HepG2 (cell line): ENCODE data around the gene FABP2. TPM values are rescaled to one million over a fixed set of nuclear protein-coding genes. Genes with fewer than 3 reads are reported as not detected.

Experiments used
- CEBPG ChIP-seq: IDR thresholded peaks from 2 replicates; pipeline ENCODE4 v1.6.1; 2016
- HBP1 ChIP-seq: IDR thresholded peaks from 2 replicates; pipeline ENCODE4 v1.6.1; 2016; ENCODE audit warnings: low read depth, control low read depth
- HNF4A ChIP-seq: sonication (generic); formaldehyde crosslinking; IDR thresholded peaks from 2 replicates; pipeline ENCODE4 v1.4.0; 2020; ENCODE audit warnings: missing genetic modification reagents
- HOMEZ ChIP-seq: IDR thresholded peaks from 2 replicates; pipeline ENCODE4 v1.6.1; 2016; ENCODE audit warnings: low read depth
- MTF2 ChIP-seq: sonication (generic); formaldehyde crosslinking; IDR thresholded peaks from 2 replicates; pipeline ENCODE4 v1.5.0; 2020; ENCODE audit warnings: missing genetic modification reagents, borderline replicate concordance
- PATZ1 ChIP-seq: sonication (generic); formaldehyde crosslinking; IDR thresholded peaks from 2 replicates; pipeline ENCODE4 v1.4.0; 2020; ENCODE audit warnings: missing genetic modification reagents
- PLRG1 ChIP-seq: fragments of 450-650 bp; conservative IDR thresholded peaks from 2 replicates; pipeline ENCODE4 v1.6.1; 2016
- REXO4 ChIP-seq: sonication (generic); formaldehyde crosslinking; IDR thresholded peaks from 2 replicates; pipeline ENCODE4 v1.8.0; 2022; ENCODE audit warnings: missing genetic modification reagents, mild to moderate bottlenecking, borderline replicate concordance
- ZBTB1 ChIP-seq: sonication (generic); formaldehyde crosslinking; IDR thresholded peaks from 2 replicates; pipeline ENCODE4 v1.4.0; 2020; ENCODE audit warnings: missing genetic modification reagents, borderline replicate concordance
- ZBTB33 ChIP-seq: sonication (generic); formaldehyde crosslinking; IDR thresholded peaks from 2 replicates; pipeline ENCODE4 v1.4.0; 2020; ENCODE audit warnings: missing genetic modification reagents
- ZFP36L1 ChIP-seq: sonication (generic); formaldehyde crosslinking; IDR thresholded peaks from 2 replicates; pipeline ENCODE4 v1.8.0; 2022; ENCODE audit warnings: mild to moderate bottlenecking, missing genetic modification reagents, moderate library complexity
- ZFY ChIP-seq: sonication (generic); formaldehyde crosslinking; IDR thresholded peaks from 2 replicates; pipeline ENCODE4 v1.4.0; 2020; ENCODE audit warnings: missing genetic modification reagents
- ZNF18 ChIP-seq: sonication (generic); formaldehyde crosslinking; IDR thresholded peaks from 2 replicates; pipeline ENCODE4 v1.8.0; 2022; ENCODE audit warnings: mild to moderate bottlenecking, missing genetic modification reagents; ENCODE audit not compliant: insufficient replicate concordance
- ZNF205 ChIP-seq: IDR thresholded peaks from 2 replicates; pipeline ENCODE4 v1.6.1; 2018; ENCODE audit warnings: missing biosample characterization, missing genetic modification reagents
- ZNF264 ChIP-seq: sonication (generic); formaldehyde crosslinking; IDR thresholded peaks from 2 replicates; pipeline ENCODE4 v1.4.0; 2020; ENCODE audit warnings: missing genetic modification reagents
- ZNF335 ChIP-seq: sonication (generic); formaldehyde crosslinking; IDR thresholded peaks from 2 replicates; pipeline ENCODE4 v1.4.0; 2020; ENCODE audit warnings: missing genetic modification reagents
- ZNF619 ChIP-seq: sonication (generic); formaldehyde crosslinking; IDR thresholded peaks from 2 replicates; pipeline ENCODE4 v1.4.0; 2020; ENCODE audit warnings: mild to moderate bottlenecking, missing genetic modification reagents
- ZNF704 ChIP-seq: sonication (generic); formaldehyde crosslinking; IDR thresholded peaks from 2 replicates; pipeline ENCODE4 v1.8.1; 2023; ENCODE audit warnings: mild to moderate bottlenecking, inconsistent platforms, moderate library complexity, missing genetic modification reagents, borderline replicate concordance
- ZNF746 ChIP-seq: sonication (generic); formaldehyde crosslinking; IDR thresholded peaks from 2 replicates; pipeline ENCODE4 v1.8.0; 2022; ENCODE audit warnings: mild to moderate bottlenecking, missing genetic modification reagents
- polyA plus RNA-seq, 8 experiments: library from polyadenylated mRNA; depleted of rRNA in 3 of 8; stranded (reverse) in 7 of 8; unstranded in 1 of 8; fragments of >200 nt; fragmentation: Illumina TruSeq in 4 of 8; extraction: Trizol in 4 of 8; gene quantifications; 2 replicates each; pipeline versions ENCODE4 v1.2.1 to v1.2.3, GENCODE V29; 2011 to 2016; ENCODE audit warnings: low read depth in 4 of 8, missing spikeins in 1 of 8, mixed read lengths in 1 of 8; ENCODE audit not compliant: insufficient read depth in 1 of 8
- total RNA-seq, 5 experiments: library from RNA; depleted of rRNA; stranded (reverse); fragments of >200 nt; fragmentation: Illumina TruSeq; extraction: Trizol; gene quantifications; 2 replicates each; pipeline ENCODE4 v1.2.3, GENCODE V29; 2016; ENCODE audit warnings: low read depth in 1 of 5

FABP2 gene
- total and polyA plus RNA-seq, 2 of the 13 experiments (the other 11 are each of a cell fraction or from before 2014, with no cell fraction given), result 0.78 to 1.2 TPM

- TF ChIP-seq ZNF205 (CRISPR knock-in tag) (no peak), PATZ1 (no peak), ZNF264 (CRISPR knock-in tag) (no peak), ZFY (no peak), MTF2 (CRISPR knock-in tag) (no peak), ZFP36L1 (CRISPR knock-in tag) (no peak), HOMEZ (CRISPR knock-in tag) (no peak), REXO4 (CRISPR knock-in tag) (no peak), ZNF619 (CRISPR knock-in tag) (no peak), ZNF335 (CRISPR knock-in tag) (no peak), HNF4A (peak; percentile 64), ZBTB33 (CRISPR knock-in tag) (no peak), CEBPG (CRISPR knock-in tag) (peak; percentile 71), ZNF746 (no peak), ZNF18 (CRISPR knock-in tag) (no peak), ZBTB1 (CRISPR knock-in tag) (no peak), PLRG1 (no peak), ZNF704 (CRISPR knock-in tag) (no peak), HBP1 (CRISPR knock-in tag) (0 out of 2 replicates have a peak, but pooled peaks have one; percentile 22)
Observed at GRCh38 chr4:119304431-119304830, 17.5 kb downstream of the FABP2 start (continued).
